HepG2 (cell line): Measurements from ENCODE around the gene SMAD3. TPM values are rescaled to one million over a fixed set of nuclear protein-coding genes. Genes with fewer than 3 reads are reported as not detected.

ENCODE experiments used
- ATAC-seq: fragments of 200-7000 bp; cut with Tn5 transposase; 3 replicates; pipeline ENCODE4 v1.9.1; 2020; ENCODE audit warnings: mild to moderate bottlenecking, moderate library complexity
- BruUV-seq: library from RNA; stranded (reverse); fragments of 400-500 nt; replicated peaks from 2 replicates; lab custom pipeline; 2021; lab: Mats Ljungman, UMichigan
- CTCF ChIA-PET: fragments of 300-600 bp; formaldehyde crosslinking; extraction: SDS; loops from one replicate; lab custom pipeline; 2021; ENCODE audit warnings: low total read pairs, inconsistent platforms, low intra/inter-chr PET ratio; lab: Yijun Ruan, JAX
- POLR2A ChIA-PET: fragments of 350-600 bp; sonication (Branson Sonifier 250); formaldehyde crosslinking; loops from one replicate; lab custom pipeline; 2020; ENCODE audit warnings: antibody characterized with exemption, inconsistent platforms; lab: Yijun Ruan, JAX
- DNase-seq: peaks from one replicate; pipeline ENCODE4 v3.0.0-alpha.2; 2015; ENCODE audit warnings: low spot score
- FAIRE-seq: peaks from 3 replicates; lab custom pipeline; 2011; peaks lifted over from hg19 to GRCh38; lab: Jason Lieb, UNC
- H2AFZ ChIP-seq: one replicate; pipeline ENCODE4 v1.6.1; 2011; ENCODE audit warnings: low read length, inconsistent platforms
- H3K27ac ChIP-seq: fragments of 300-600 bp; 3 replicates; pipeline ENCODE4 v1.8.0; 2011; ENCODE audit warnings: mixed run types, mild to moderate bottlenecking, mixed read lengths, low read length, inconsistent platforms; ENCODE audit not compliant: insufficient read depth; ENCODE audit errors: extremely low read length
- H3K27me3 ChIP-seq, 2 experiments: fragments of 200-600 bp in 1 of 2; 2 replicates in 1 of 2; 3 replicates in 1 of 2; pipeline versions ENCODE4 v1.6.0 to v1.8.0; 2011; ENCODE audit warnings: low read length in 2 of 2, mild to moderate bottlenecking in 2 of 2, moderate library complexity in 2 of 2, inconsistent platforms in 1 of 2; ENCODE audit not compliant: insufficient read depth in 2 of 2, control insufficient read depth in 1 of 2
- H3K36me3 ChIP-seq, 2 experiments: fragments of 200-600 bp in 1 of 2; replicated peaks in 1 of 2; 2 replicates in 1 of 2; 3 replicates in 1 of 2; pipeline versions ENCODE4 v1.5.1 to v1.8.0; 2011; ENCODE audit warnings: low read length in 2 of 2, inconsistent platforms in 1 of 2; ENCODE audit not compliant: insufficient read depth in 2 of 2, control insufficient read depth in 1 of 2
- H3K4me1 ChIP-seq: 2 replicates; pipeline ENCODE4 v1.5.1; 2012; ENCODE audit warnings: low read length, inconsistent platforms; ENCODE audit not compliant: insufficient read depth
- H3K4me2 ChIP-seq: 2 replicates; pipeline ENCODE4 v1.6.0; 2011; ENCODE audit warnings: low read depth, low read length, inconsistent platforms
- H3K4me3 ChIP-seq, 3 experiments: fragments of 200-600 bp in 1 of 3; sonication (generic), shearing (Covaris generic) in 1 of 3; replicated peaks in 1 of 3; 2 replicates each; pipeline ENCODE4 v1.5.1; 2011 to 2016; ENCODE audit warnings: low read length in 3 of 3, inconsistent platforms in 2 of 3, low read depth in 2 of 3, mild to moderate bottlenecking in 2 of 3, control low read depth in 1 of 3, mixed read lengths in 1 of 3; ENCODE audit not compliant: insufficient read depth in 1 of 3
- H3K79me2 ChIP-seq: one replicate; pipeline ENCODE4 v1.6.1; 2011; ENCODE audit warnings: low read length, inconsistent platforms; ENCODE audit not compliant: insufficient read depth
- H3K9ac ChIP-seq: 2 replicates; pipeline ENCODE4 v1.6.0; 2011; ENCODE audit warnings: mild to moderate bottlenecking, low read depth, low read length, inconsistent platforms; ENCODE audit not compliant: insufficient read depth
- H3K9me3 ChIP-seq: 2 replicates; pipeline ENCODE4 v1.5.1; 2012; ENCODE audit warnings: mild to moderate bottlenecking, low read length
- H4K20me1 ChIP-seq: 2 replicates; pipeline ENCODE4 v1.6.0; 2011; ENCODE audit warnings: inconsistent platforms, mild to moderate bottlenecking, low read length, moderate library complexity; ENCODE audit not compliant: insufficient read depth
- DRAP1 ChIP-seq: IDR thresholded peaks from 2 replicates; pipeline ENCODE4 v1.6.1; 2016; ENCODE audit warnings: missing genetic modification reagents, missing compliant biosample characterization
- EED ChIP-seq: sonication (generic); formaldehyde crosslinking; IDR thresholded peaks from 2 replicates; pipeline ENCODE4 v1.5.0; 2020; ENCODE audit warnings: mild to moderate bottlenecking, missing genetic modification reagents
- GMEB2 ChIP-seq: IDR thresholded peaks from 2 replicates; pipeline ENCODE4 v1.6.1; 2016; ENCODE audit warnings: missing biosample characterization, missing genetic modification reagents, low read depth
- HNRNPH1 ChIP-seq: fragments of 200-400 bp; formaldehyde crosslinking; optimal IDR thresholded peaks from 2 replicates; pipeline ENCODE3; 2017; ENCODE audit warnings: mild to moderate bottlenecking, low read depth, low read length
- KLF15 ChIP-seq: sonication (generic); formaldehyde crosslinking; IDR thresholded peaks from 2 replicates; pipeline ENCODE4 v1.8.1; 2023; ENCODE audit warnings: borderline replicate concordance, mild to moderate bottlenecking, inconsistent platforms, missing genetic modification reagents, mixed read lengths
- MAFK ChIP-seq, 2 experiments: IDR thresholded peaks in 1 of 2; conservative IDR thresholded peaks in 1 of 2; 2 replicates each; pipeline ENCODE4 v1.6.1; 2011; ENCODE audit warnings: improper control_type of control experiment in 2 of 2, low read length in 2 of 2
- MEF2D ChIP-seq: sonication (generic); formaldehyde crosslinking; IDR thresholded peaks from 2 replicates; pipeline ENCODE4 v1.5.1; 2020; ENCODE audit warnings: mild to moderate bottlenecking, missing genetic modification reagents
- PAF1 ChIP-seq: IDR thresholded peaks from 2 replicates; pipeline ENCODE4 v1.6.1; 2016; ENCODE audit warnings: missing genetic modification reagents, missing compliant biosample characterization
- RAD51 ChIP-seq: fragments of 450-650 bp; IDR thresholded peaks from 2 replicates; pipeline ENCODE4 v1.6.1; 2016; ENCODE audit warnings: borderline replicate concordance
- SMAD3 ChIP-seq: sonication (generic); formaldehyde crosslinking; IDR thresholded peaks from 2 replicates; pipeline ENCODE4 v1.4.0; 2020; ENCODE audit warnings: missing genetic modification reagents
- SRSF9 ChIP-seq: fragments of 200-400 bp; formaldehyde crosslinking; IDR thresholded peaks from 2 replicates; pipeline ENCODE4 v1.6.1; 2018; ENCODE audit warnings: borderline replicate concordance, mild to moderate bottlenecking, low read depth, low read length; ENCODE audit not compliant: insufficient read depth, poor library complexity, severe bottlenecking
- STAT5B ChIP-seq: sonication (generic); formaldehyde crosslinking; IDR thresholded peaks from 2 replicates; pipeline ENCODE4 v1.4.0; 2020; ENCODE audit warnings: missing genetic modification reagents
- TMF1 ChIP-seq: sonication (generic); formaldehyde crosslinking; IDR thresholded peaks from 2 replicates; pipeline ENCODE4 v1.8.1; 2022; ENCODE audit warnings: low read depth, missing genetic modification reagents
- ZBTB38 ChIP-seq: sonication (generic); formaldehyde crosslinking; IDR thresholded peaks from 2 replicates; pipeline ENCODE4 v1.5.1; 2020; ENCODE audit warnings: mild to moderate bottlenecking, missing genetic modification reagents
- ZBTB44 ChIP-seq: sonication (generic); formaldehyde crosslinking; IDR thresholded peaks from 2 replicates; pipeline ENCODE4 v1.4.0; 2020; ENCODE audit warnings: missing genetic modification reagents
- ZNF430 ChIP-seq: sonication (generic); formaldehyde crosslinking; IDR thresholded peaks from 2 replicates; pipeline ENCODE4 v1.9.0; 2021; ENCODE audit warnings: mild to moderate bottlenecking, missing genetic modification reagents
- ZNF431 ChIP-seq: sonication (generic); formaldehyde crosslinking; IDR thresholded peaks from 2 replicates; pipeline ENCODE4 v1.9.0; 2022; ENCODE audit warnings: missing genetic modification reagents, low read depth, mild to moderate bottlenecking, borderline replicate concordance
- ZNF446 ChIP-seq: sonication (generic); formaldehyde crosslinking; IDR thresholded peaks from 2 replicates; pipeline ENCODE4 v1.5.0; 2020; ENCODE audit warnings: mild to moderate bottlenecking, missing genetic modification reagents
- ZNF572 ChIP-seq: sonication (generic); formaldehyde crosslinking; IDR thresholded peaks from 2 replicates; pipeline ENCODE4 v1.5.1; 2020; ENCODE audit warnings: mild to moderate bottlenecking, missing genetic modification reagents
- ZNF615 ChIP-seq: sonication (generic); formaldehyde crosslinking; IDR thresholded peaks from 2 replicates; pipeline ENCODE4 v1.5.0; 2020; ENCODE audit warnings: mild to moderate bottlenecking, missing genetic modification reagents, borderline replicate concordance
- ZNF773 ChIP-seq: sonication (generic); formaldehyde crosslinking; IDR thresholded peaks from 2 replicates; pipeline ENCODE4 v1.4.0; 2020; ENCODE audit warnings: missing genetic modification reagents, borderline replicate concordance
- WGBS: methylation state at CpG from one replicate; pipeline ENCODE4 v1.1.6; 2017; ENCODE audit warnings: low lambda C conversion rate; 5-methylcytosine and 5-hydroxymethylcytosine counted together
- in situ Hi-C: cut with HindIII; loops from 2 replicates; pipeline ENCODE4 v1.10.0; 2017; ENCODE audit warnings: low pct_unique_long_range_greater_than_20kb; ENCODE audit not compliant: extremely low pct_ligation_motif_present
- intact Hi-C: fragments of 100-400 bp; cut with micrococcal nuclease; formaldehyde crosslinking; loops from one replicate; pipeline ENCODE4 v1.10.0; 2022; ENCODE audit not compliant: unreplicated experiment
- polyA plus RNA-seq, 8 experiments: library from polyadenylated mRNA; depleted of rRNA in 3 of 8; stranded (reverse) in 7 of 8; unstranded in 1 of 8; fragments of >200 nt; fragmentation: Illumina TruSeq in 4 of 8; extraction: Trizol in 4 of 8; gene quantifications; 2 replicates each; pipeline versions ENCODE4 v1.2.1 to v1.2.3, GENCODE V29; 2011 to 2016; ENCODE audit warnings: low read depth in 4 of 8, missing spikeins in 1 of 8, mixed read lengths in 1 of 8; ENCODE audit not compliant: insufficient read depth in 1 of 8
- total RNA-seq, 5 experiments: library from RNA; depleted of rRNA; stranded (reverse); fragments of >200 nt; fragmentation: Illumina TruSeq; extraction: Trizol; gene quantifications; 2 replicates each; pipeline ENCODE4 v1.2.3, GENCODE V29; 2016; ENCODE audit warnings: low read depth in 1 of 5

SMAD3 gene
- total and polyA plus RNA-seq, 2 of the 13 experiments (the other 11 are each of a cell fraction or from before 2014, with no cell fraction given), result 8.6 to 56.3 TPM

GRCh38 chr15:67224889-67225288 lies 159.5 kb downstream of the SMAD3 start (continued):
- TF ChIP-seq ZNF430 (CRISPR knock-in tag) (no peak), STAT5B (CRISPR knock-in tag) (no peak)

GRCh38 chr15:67225336-67225735 lies 159.9 kb downstream of the SMAD3 start:
- Histone ChIP-seq H3K4me1 (no peaks in the 10 kb centered on the region), H3K79me2 (no peaks in the 10 kb centered on the region), H2AFZ (no peak overlapping the region), H3K36me3 (0 out of 5 replicates have a peak, but pooled peaks cover 0 to 7% of the 10 kb centered on the region in 2 experiments), H3K27ac (no peak overlapping the region), H3K27me3 (no peaks in the 10 kb centered on the region), H3K9me3 (no peaks in the 10 kb centered on the region), H3K4me2 (no peak overlapping the region), H3K9ac (no peak overlapping the region), H4K20me1 (no peaks in the 10 kb centered on the region), H3K4me3 (no peak overlapping the region)
- POLR2A ChIA-PET, result no interaction called here
- ATAC-seq (no peak), FAIRE-seq (no peak), DNase-seq (no peak)
- intact Hi-C loops (no loop called here), in situ Hi-C loops (no loop called here)
- no peak for TF ChIP-seq DRAP1
- TF ChIP-seq SMAD3 (CRISPR knock-in tag), result no peak
- no peak for TF ChIP-seq EED
- no peak for TF ChIP-seq MEF2D
- no peak for TF ChIP-seq ZNF773 (CRISPR knock-in tag)
- TF ChIP-seq ZNF615, result no peak
- TF ChIP-seq SRSF9, result no peak
- TF ChIP-seq TMF1 (CRISPR knock-in tag), result no peak
- no peak for TF ChIP-seq HNRNPH1
- TF ChIP-seq ZNF446, result no peak
- no peak for TF ChIP-seq ZNF431 (CRISPR knock-in tag)
- no peak for TF ChIP-seq ZBTB44 (CRISPR knock-in tag)
- TF ChIP-seq KLF15 (CRISPR knock-in tag), result no peak
- no peak for TF ChIP-seq ZBTB38 (CRISPR knock-in tag)
- TF ChIP-seq GMEB2 (CRISPR knock-in tag), result no peak
- no peak for TF ChIP-seq RAD51
- TF ChIP-seq PAF1 (CRISPR knock-in tag), result no peak
- no peak for TF ChIP-seq ZNF572
- no peak for TF ChIP-seq MAFK (conservative IDR thresholded peaks at IDR 0.05 in 1 of 2, IDR thresholded peaks at IDR 0.05 in 1 of 2; ENCODE audit: low read length in 2 of 2)
- CTCF ChIA-PET, result no interaction called here
- BruUV-seq, result no TSS peak
- WGBS, result 95% methylated on average over 2 of the region's 2 CpGs
